GM10248 (cell line): ENCODE data around the gene ADIPOR2.

ENCODE experiments used
- CTCF ChIA-PET: fragments of 300-600 bp; sonication (Branson Sonifier 250); formaldehyde crosslinking; extraction: SDS; loops from one replicate; lab custom pipeline; 2021; ENCODE audit warnings: antibody characterized with exemption; lab: Yijun Ruan, JAX
- POLR2A ChIA-PET: fragments of 350-650 bp; sonication (Branson Sonifier 250); formaldehyde crosslinking; extraction: SDS; loops from one replicate; lab custom pipeline; 2020; ENCODE audit warnings: antibody characterized with exemption; lab: Yijun Ruan, JAX
- DNase-seq: peaks from one replicate; pipeline ENCODE4 v3.0.0; 2012; ENCODE audit errors: extremely low spot score
- CTCF ChIP-seq: IDR thresholded peaks from 2 replicates; pipeline ENCODE4 v1.5.1; 2012; ENCODE audit warnings: mild to moderate bottlenecking, low read depth; ENCODE audit errors: extremely low read depth, missing control alignments, control extremely low read depth

Gene ADIPOR2

DNA sequence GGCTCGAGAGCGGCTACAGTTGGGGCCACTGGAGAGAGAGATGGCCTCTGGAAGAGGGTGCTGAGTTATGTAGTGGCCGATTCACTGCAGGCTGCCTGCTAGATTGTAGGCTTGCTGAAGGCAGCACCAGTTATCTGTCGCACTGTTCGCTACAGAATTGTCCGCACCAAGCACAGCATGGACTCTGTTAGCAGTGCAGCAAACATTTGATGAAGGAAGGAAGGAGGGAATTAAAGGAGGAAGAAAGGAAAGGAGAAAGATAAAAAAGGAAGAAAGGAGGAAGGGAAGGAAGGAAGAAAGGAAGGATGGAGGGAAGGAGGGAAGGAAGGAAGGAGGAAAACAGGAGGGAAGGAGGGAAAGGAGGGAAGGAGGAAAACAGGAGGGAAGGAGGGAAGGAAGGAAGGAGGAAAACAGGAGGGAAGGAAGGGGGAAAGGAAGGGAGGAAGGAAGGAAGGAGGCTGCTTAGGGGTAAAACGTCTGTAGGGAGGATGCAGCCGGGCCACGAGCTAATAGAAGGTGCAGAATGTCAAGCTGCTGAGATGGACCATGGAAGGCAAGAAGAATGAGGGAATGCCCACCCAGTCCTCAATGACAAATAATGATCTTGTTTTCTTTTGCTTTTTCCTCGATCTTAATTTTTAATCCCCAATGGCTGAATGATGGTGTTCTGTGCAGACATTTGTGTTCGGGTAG lies 27.3 kb upstream of the ADIPOR2 start:
- ChIA-PET CTCF (interaction anchor here (1.1 kb wide), 1 partner anchor 18 kb away, joined by 4 read pairs; no protein-coding TSS in a partner anchor), POLR2A (no interaction called here)
- no peak for DNase-seq
- no peak for TF ChIP-seq CTCF

DNA sequence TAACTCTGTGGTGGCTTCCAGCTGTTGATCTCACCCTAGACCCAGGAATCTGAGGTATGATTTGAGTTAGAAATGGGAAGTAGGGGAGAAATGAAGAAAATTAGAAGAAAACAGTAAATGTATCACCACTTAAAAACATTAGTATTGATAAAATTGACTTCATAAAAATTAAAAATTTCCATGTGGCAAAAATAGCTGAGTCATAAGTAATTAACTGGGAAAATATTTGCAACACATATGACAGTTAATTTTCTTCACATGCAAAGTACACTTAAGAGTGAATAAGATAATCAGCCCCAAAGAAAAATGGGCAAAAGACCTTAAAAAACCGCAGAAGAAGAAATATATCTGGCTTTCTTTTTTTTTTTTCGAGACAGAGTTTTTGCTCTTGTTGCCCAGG lies 25.5 kb upstream of the ADIPOR2 start:
- ChIA-PET CTCF (interaction anchor here (1.4 kb wide), 1 partner anchor 12 kb away, joined by 5 read pairs; no protein-coding TSS in a partner anchor), POLR2A (no interaction called here)
- no peak for DNase-seq
- TF ChIP-seq CTCF: no peak

DNA sequence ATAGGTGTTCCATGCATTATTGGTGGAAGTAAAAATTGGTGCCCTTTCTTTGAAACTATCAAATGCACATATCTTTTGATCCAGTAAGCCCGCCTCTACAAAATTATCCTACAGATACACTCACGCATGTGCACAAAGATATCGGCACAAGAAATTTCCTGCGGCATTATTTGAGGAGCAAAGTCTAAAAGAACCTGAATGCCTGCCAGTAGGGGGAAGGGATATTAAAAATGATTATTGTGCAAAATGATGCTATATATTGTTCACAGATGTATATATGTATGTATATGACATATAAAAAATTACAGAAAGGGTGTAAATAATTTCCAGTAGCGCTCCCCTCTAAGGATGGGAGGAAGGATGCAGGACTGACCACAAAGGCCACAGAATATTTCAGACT lies 24.7 kb upstream of the ADIPOR2 start:
- CTCF ChIA-PET: interaction anchor here (1.1 to 2.2 kb wide), 3 partner anchors 18 to 125 kb away, joined by 3 to 8 read pairs (median 4); no protein-coding TSS in a partner anchor
- no peak for DNase-seq
- POLR2A ChIA-PET: no interaction called here
- TF ChIP-seq CTCF: no peak

DNA sequence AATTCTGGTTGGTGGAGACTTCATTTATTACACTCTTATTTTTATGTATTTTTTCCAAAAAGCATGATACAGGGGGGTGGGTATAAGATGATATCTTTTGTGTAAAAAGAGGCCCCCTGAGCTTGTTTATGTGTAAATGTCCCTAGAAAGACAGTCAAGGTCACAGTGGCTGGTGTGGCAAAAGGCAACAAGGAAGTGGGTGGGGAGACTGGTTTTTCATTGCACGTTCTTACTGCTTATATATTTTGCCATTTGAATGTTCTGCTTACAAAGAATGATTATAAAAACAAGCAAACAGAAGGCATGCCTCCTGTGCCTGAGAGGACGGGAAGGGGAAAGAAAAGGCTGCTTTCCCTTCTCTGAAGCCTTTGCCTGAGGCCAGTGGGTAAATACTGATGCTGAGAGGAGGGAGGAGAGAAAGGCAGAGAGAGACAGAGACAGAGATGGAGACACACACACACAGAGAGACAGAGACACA lies 24.1 kb upstream of the ADIPOR2 start:
- ChIA-PET CTCF (interaction anchor here (1.1 to 2.2 kb wide), 3 partner anchors 17 to 125 kb away, joined by 3 to 8 read pairs (median 4); no protein-coding TSS in a partner anchor), POLR2A (no interaction called here)
- TF ChIP-seq CTCF: no peak
- no peak for DNase-seq

- ChIA-PET POLR2A (no interaction called here), CTCF (interaction anchor here (1.1 to 3.1 kb wide), 2 partner anchors 9 to 15 kb away, joined by 3 to 13 read pairs; no protein-coding TSS in a partner anchor)
- no peak for TF ChIP-seq CTCF
- DNase-seq: no peak
These were observed 21.9 kb upstream of the ADIPOR2 start for GRCh38 chr12:1668833-1669543.
